K562 (cell line): ENCODE results near the gene ZNF835. TPM values are rescaled to one million over a fixed set of nuclear protein-coding genes. Genes with fewer than 3 reads are reported as not detected.
A peak's percentile ranks its signal among the peaks of the same experiment; 100 is the strongest.

ENCODE experiments used
- ATAC-seq: fragments of 200-7000 bp; cut with Tn5 transposase; 3 replicates; pipeline ENCODE4 v1.9.1; 2020; ENCODE audit warnings: moderate library complexity
- BruUV-seq: library from RNA; stranded (reverse); fragments of 400-500 nt; replicated peaks from 2 replicates; lab custom pipeline; 2021; lab: Mats Ljungman, UMichigan
- CTCF ChIA-PET: fragments of 300-600 bp; formaldehyde crosslinking; extraction: SDS; loops from one replicate; lab custom pipeline; 2021; ENCODE audit warnings: low intra/inter-chr PET ratio; lab: Yijun Ruan, JAX
- POLR2A ChIA-PET: fragments of 300-600, 350-650 bp; sonication (Branson Sonifier 250); formaldehyde crosslinking; extraction: SDS; loops from one replicate; lab custom pipeline; 2021; ENCODE audit warnings: antibody characterized with exemption, inconsistent platforms; lab: Yijun Ruan, JAX
- DNase-seq, 4 experiments: peaks; one replicate each; pipeline versions ENCODE4 v3.0.0 to v3.0.0-alpha.2; 2011 to 2018; ENCODE audit warnings: low spot score in 3 of 4, mixed read lengths in 3 of 4; ENCODE audit errors: extremely low read depth in 1 of 4
- FAIRE-seq: peaks from 2 replicates; lab custom pipeline; 2011; peaks lifted over from hg19 to GRCh38; lab: Jason Lieb, UNC
- H2AFZ ChIP-seq: 2 replicates; pipeline ENCODE4 v1.6.0; 2011; ENCODE audit warnings: low read depth, low read length, control low read depth, inconsistent platforms
- H3K27ac ChIP-seq: fragments of 200-600 bp; 3 replicates; pipeline ENCODE4 v1.8.0; 2011; ENCODE audit warnings: low read depth, mild to moderate bottlenecking, control low read depth, inconsistent platforms, low read length, moderate library complexity, mixed read lengths; ENCODE audit errors: extremely low read depth
- H3K27me3 ChIP-seq, 2 experiments: fragments of 300-600 bp in 1 of 2; 2 replicates in 1 of 2; 3 replicates in 1 of 2; pipeline versions ENCODE4 v1.6.0 to v1.8.0; 2011; ENCODE audit warnings: inconsistent platforms in 2 of 2, low read length in 2 of 2, mild to moderate bottlenecking in 1 of 2, mixed read lengths in 1 of 2, moderate library complexity in 1 of 2; ENCODE audit not compliant: control insufficient read depth in 2 of 2, insufficient read depth in 2 of 2
- H3K36me3 ChIP-seq: fragments of 300-600 bp; 3 replicates; pipeline ENCODE4 v1.8.0; 2011; ENCODE audit warnings: mild to moderate bottlenecking, low read length, inconsistent platforms; ENCODE audit not compliant: control insufficient read depth, insufficient read depth
- H3K4me1 ChIP-seq, 2 experiments: fragments of 200-600 bp in 1 of 2; replicated peaks in 1 of 2; 2 replicates in 1 of 2; 3 replicates in 1 of 2; pipeline versions ENCODE4 v1.5.1 to v1.8.0; 2011; ENCODE audit warnings: inconsistent platforms in 2 of 2, low read length in 2 of 2, mild to moderate bottlenecking in 1 of 2, mixed read lengths in 1 of 2, moderate library complexity in 1 of 2; ENCODE audit not compliant: control insufficient read depth in 2 of 2, insufficient read depth in 2 of 2
- H3K4me2 ChIP-seq: 2 replicates; pipeline ENCODE4 v1.6.1; 2011; ENCODE audit warnings: low read length, control low read depth, inconsistent platforms, mixed read lengths; ENCODE audit not compliant: insufficient read depth
- H3K4me3 ChIP-seq: fragments of 200-600 bp; sonication (generic), shearing (Covaris generic); 2 replicates; pipeline ENCODE4 v1.5.1; 2016; ENCODE audit warnings: control low read depth, inconsistent platforms
- H3K79me2 ChIP-seq: fragments of 200-600 bp; 3 replicates; pipeline ENCODE4 v1.8.0; 2011; ENCODE audit warnings: low read length, inconsistent platforms; ENCODE audit not compliant: control insufficient read depth, insufficient read depth
- H3K9ac ChIP-seq, 2 experiments: 2 replicates each; pipeline versions ENCODE4 v1.6.0 to v1.6.1; 2011; ENCODE audit warnings: low read depth in 2 of 2, low read length in 2 of 2, control low read depth in 1 of 2, inconsistent platforms in 1 of 2, mild to moderate bottlenecking in 1 of 2, mixed read lengths in 1 of 2; ENCODE audit not compliant: insufficient read depth in 1 of 2
- H3K9me1 ChIP-seq: one replicate; pipeline ENCODE4 v1.6.0; 2011; ENCODE audit warnings: inconsistent platforms, mild to moderate bottlenecking, low read length, moderate library complexity; ENCODE audit not compliant: control insufficient read depth, insufficient read depth
- H3K9me3 ChIP-seq: replicated peaks from 2 replicates; pipeline ENCODE4 v1.5.1; 2011; ENCODE audit warnings: low read depth, low read length, inconsistent platforms; ENCODE audit not compliant: control insufficient read depth, insufficient read depth
- H4K20me1 ChIP-seq: replicated peaks from 2 replicates; pipeline ENCODE4 v1.6.1; 2011; ENCODE audit warnings: low read length, inconsistent platforms, mixed read lengths; ENCODE audit not compliant: control insufficient read depth, insufficient read depth
- ARID1B ChIP-seq: fragments of 450-650 bp; IDR thresholded peaks from 2 replicates; pipeline ENCODE4 v1.6.1; 2016; ENCODE audit warnings: antibody characterized with exemption, mild to moderate bottlenecking, inconsistent platforms
- CHD4 ChIP-seq: fragments of 200-600 bp; sonication (generic); IDR thresholded peaks from 3 replicates; pipeline ENCODE4 v1.6.1; 2012; ENCODE audit warnings: low read depth, mild to moderate bottlenecking, mixed read lengths, low read length, inconsistent platforms; ENCODE audit not compliant: insufficient read depth, insufficient replicate concordance, poor library complexity, severe bottlenecking
- ELK3 ChIP-seq: fragments of 450-650 bp; formaldehyde crosslinking; IDR thresholded peaks from 2 replicates; pipeline ENCODE4 v1.4.0; 2020; ENCODE audit warnings: mild to moderate bottlenecking
- HMBOX1 ChIP-seq: sonication (generic); IDR thresholded peaks from 2 replicates; pipeline ENCODE4 v1.6.1; 2016
- POLR2B ChIP-seq: fragments of 450-650 bp; IDR thresholded peaks from 2 replicates; pipeline ENCODE4 v1.6.1; 2018; ENCODE audit warnings: low read depth; ENCODE audit not compliant: partially characterized antibody
- RFX1 ChIP-seq: fragments of 450-650 bp; IDR thresholded peaks from 2 replicates; pipeline ENCODE4 v1.6.1; 2016; ENCODE audit warnings: mild to moderate bottlenecking, moderate library complexity
- RHOXF2B ChIP-seq: fragments of 250-450 bp; sonication (Bioruptor Pico); conservative IDR thresholded peaks from 2 replicates; pipeline ENCODE4 v1.5.1; 2021
- SMARCE1 ChIP-seq: fragments of 450-650 bp; IDR thresholded peaks from 2 replicates; pipeline ENCODE4 v1.7.1; 2016; ENCODE audit warnings: mild to moderate bottlenecking
- ZNF212 ChIP-seq: fragments of 450-650 bp; formaldehyde crosslinking; IDR thresholded peaks from 2 replicates; pipeline ENCODE4 v1.4.0; 2020; ENCODE audit warnings: mild to moderate bottlenecking
- WGBS: fragments of 100-300 bp; shearing (Covaris generic); methylation state at CpG from one replicate; pipeline ENCODE4 v1.1.6; 2016; ENCODE audit warnings: low coverage, mixed read lengths; ENCODE audit not compliant: insufficient coverage; ENCODE audit errors: missing lambda C conversion rate; 5-methylcytosine and 5-hydroxymethylcytosine counted together
- in situ Hi-C: fragments of 300-500 bp; cut with MboI; formaldehyde crosslinking; loops from 4 replicates; pipeline ENCODE4 v1.15.0; 2018; ENCODE audit warnings: inconsistent platforms, mixed read lengths
- intact Hi-C: fragments of 100-400 bp; cut with micrococcal nuclease; formaldehyde crosslinking; loops from 2 replicates; pipeline ENCODE4 v1.14.2; 2022
- polyA plus RNA-seq, 8 experiments: library from polyadenylated mRNA; depleted of rRNA in 4 of 8; stranded (reverse) in 5 of 8; unstranded in 3 of 8; fragments of >200 nt; fragmentation: Nextera tagmentation in 2 of 8; fragmentation: Illumina TruSeq in 1 of 8; extraction: Ambion mirVana in 2 of 8; extraction: Trizol in 1 of 8; gene quantifications; 2 replicates each; pipeline versions ENCODE4 v1.2.1 to v1.2.3, GENCODE V29; 2011 to 2014; ENCODE audit warnings: inconsistent platforms in 1 of 8, missing spikeins in 1 of 8
- total RNA-seq, 7 experiments: library from RNA; depleted of rRNA in 6 of 7; stranded (reverse); fragments of >200 nt in 6 of 7; fragmentation: Illumina TruSeq in 2 of 7; extraction: Trizol in 2 of 7; gene quantifications; 2 replicates each; pipeline versions ENCODE4 v1.2.1 to v1.2.3, GENCODE V29; 2011 to 2021; ENCODE audit warnings: low replicate concordance in 1 of 7

The ZNF835 gene
- total and polyA plus RNA-seq, 9 of the 15 experiments (the other 6 are each of a cell fraction or from before 2014, with no cell fraction given) = not detected

GRCh38 chr19:56681702-56682101, 10.1 kb upstream of the ZNF835 start:
- CTCF ChIA-PET = no interaction called here
- TF ChIP-seq POLR2B (no peak), RFX1 (0 out of 2 replicates have a peak, but pooled peaks have one; percentile 18)
- Histone ChIP-seq H3K79me2 (no peaks in the 10 kb centered on the region), H3K27me3 (no peaks in the 10 kb centered on the region), H3K9ac (no peak overlapping the region), H4K20me1 (no peaks in the 10 kb centered on the region), H3K4me1 (no peaks in the 10 kb centered on the region), H2AFZ (no peak overlapping the region), H3K4me2 (no peak overlapping the region), H3K9me1 (no peaks in the 10 kb centered on the region), H3K27ac (no peak overlapping the region), H3K36me3 (no peaks in the 10 kb centered on the region), H3K4me3 (no peak overlapping the region), H3K9me3 (no peaks in the 10 kb centered on the region)
- FAIRE-seq (no peak), ATAC-seq (no peak), DNase-seq (no peak)
- WGBS = 4% methylated on average over 3 of the region's 8 CpGs
- in situ Hi-C loops = no loop called here
- no TSS peak for BruUV-seq
- intact Hi-C loops = no loop called here
- POLR2A ChIA-PET = no interaction called here

- FAIRE-seq (no peak), DNase-seq (no peak), ATAC-seq (no peak)
- intact Hi-C loops (no loop called here), in situ Hi-C loops (no loop called here)
- POLR2A ChIA-PET = no interaction called here
- Histone ChIP-seq H3K27me3 (no peaks in the 10 kb centered on the region), H2AFZ (no peak overlapping the region), H4K20me1 (no peaks in the 10 kb centered on the region), H3K36me3 (no peaks in the 10 kb centered on the region), H3K9me3 (no peaks in the 10 kb centered on the region), H3K79me2 (no peaks in the 10 kb centered on the region), H3K4me1 (no peaks in the 10 kb centered on the region), H3K9ac (no peak overlapping the region), H3K9me1 (no peaks in the 10 kb centered on the region), H3K4me3 (no peak overlapping the region), H3K27ac (no peak overlapping the region), H3K4me2 (no peak overlapping the region)
- no TSS peak for BruUV-seq
- WGBS = 2% methylated on average over 8 of the region's 8 CpGs
- TF ChIP-seq SMARCE1 (no peak), ELK3 (CRISPR knock-in tag) (no peak), CHD4 (no peak), ZNF212 (CRISPR knock-in tag) (no peak), RHOXF2B (no peak), HMBOX1 (no peak), ARID1B (no peak)
- CTCF ChIA-PET = no interaction called here
These were observed 6.6 kb upstream of the ZNF835 start for GRCh38 chr19:56678205-56678604.
